ENCODE data around the gene CHRNE. TPM values are rescaled to one million over a fixed set of nuclear protein-coding genes. Genes with fewer than 3 reads are reported as not detected.

Gene CHRNE
- total and polyA plus RNA-seq, 2 of the 13 experiments (the other 11 are each of a cell fraction or from before 2014, with no cell fraction given) = 0.53 to 0.59 TPM

DNA sequence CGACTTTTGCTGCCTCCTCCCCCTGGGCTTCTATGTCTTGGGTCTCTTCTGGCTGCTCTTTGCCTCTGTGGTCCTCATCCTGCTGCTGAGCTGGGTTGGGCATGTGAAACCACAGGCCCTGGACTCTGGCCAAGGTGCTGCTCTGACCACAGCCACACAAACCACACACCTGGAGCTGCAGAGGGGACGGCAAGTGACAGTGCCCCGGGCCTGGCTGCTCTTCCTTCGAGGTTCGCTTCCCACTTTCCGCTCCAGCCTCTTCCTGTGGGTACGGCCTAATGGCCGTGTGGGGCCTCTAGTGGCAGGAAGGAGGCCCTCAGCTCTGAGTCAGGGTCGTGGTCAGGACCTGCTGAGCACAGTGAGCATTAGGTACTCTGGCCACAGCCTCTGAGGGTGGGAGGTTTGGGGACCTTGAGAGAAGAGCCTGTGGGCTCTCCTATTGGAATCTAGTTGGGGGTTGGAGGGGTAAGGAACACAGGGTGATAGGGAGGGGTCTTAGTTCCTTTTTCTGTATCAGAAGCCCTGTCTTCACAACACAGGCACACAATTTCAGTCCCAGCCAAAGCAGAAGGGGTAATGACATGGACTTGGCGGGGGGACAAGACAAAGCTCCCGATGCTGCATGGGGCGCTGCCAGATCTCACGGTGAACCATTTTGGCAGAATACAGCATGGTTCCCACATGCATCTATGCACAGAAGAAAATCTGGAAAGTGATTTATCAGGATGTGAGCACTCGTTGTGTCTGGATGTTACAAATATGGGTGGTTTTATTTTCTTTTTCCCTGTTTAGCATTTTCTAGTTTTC is 31.5 kb upstream of the CHRNE start (continued):
- TF ChIP-seq RFX5 (IDR thresholded peaks at IDR 0.05; ENCODE audit: low read depth, low read length) (no peak), ZNF230 (CRISPR knock-in tag; IDR thresholded peaks at IDR 0.05) (no peak), TBX2 (CRISPR knock-in tag; IDR thresholded peaks at IDR 0.05; ENCODE audit: borderline replicate concordance) (no peak), ZFP36 (IDR thresholded peaks at IDR 0.05; ENCODE audit: borderline replicate concordance, low read depth, low read length, partially characterized antibody) (no peak), ZNF382 (CRISPR knock-in tag; IDR thresholded peaks at IDR 0.05; ENCODE audit: borderline replicate concordance) (no peak), SMARCE1 (IDR thresholded peaks at IDR 0.05; ENCODE audit: borderline replicate concordance) (no peak), CREM (IDR thresholded peaks at IDR 0.05) (no peak), CREM (CRISPR knock-in tag; IDR thresholded peaks at IDR 0.05) (no peak), PRMT3 (CRISPR knock-in tag; IDR thresholded peaks at IDR 0.05; ENCODE audit: borderline replicate concordance, low read depth) (no peak), ZNF569 (CRISPR knock-in tag; IDR thresholded peaks at IDR 0.05; ENCODE audit: borderline replicate concordance) (no peak), ZNF256 (CRISPR knock-in tag; conservative IDR thresholded peaks at IDR 0.05) (no peak), BRD4 (CRISPR knock-in tag; IDR thresholded peaks at IDR 0.05) (no peak), ZNF562 (CRISPR knock-in tag; IDR thresholded peaks at IDR 0.05; ENCODE audit: borderline replicate concordance) (no peak), ZNF670 (CRISPR knock-in tag; IDR thresholded peaks at IDR 0.05; ENCODE audit: borderline replicate concordance) (no peak), PPARG (CRISPR knock-in tag; conservative IDR thresholded peaks at IDR 0.05) (no peak), TSC22D2 (CRISPR knock-in tag; IDR thresholded peaks at IDR 0.05; ENCODE audit: borderline replicate concordance) (no peak), ZNF709 (CRISPR knock-in tag; IDR thresholded peaks at IDR 0.05) (no peak), BHLHE40 (IDR thresholded peaks at IDR 0.05; ENCODE audit: low read length) (no peak), ZNF143 (CRISPR knock-in tag; IDR thresholded peaks at IDR 0.05) (no peak), ISL2 (CRISPR knock-in tag; IDR thresholded peaks at IDR 0.05) (no peak)
- TF ChIP-seq, protein P1, sequence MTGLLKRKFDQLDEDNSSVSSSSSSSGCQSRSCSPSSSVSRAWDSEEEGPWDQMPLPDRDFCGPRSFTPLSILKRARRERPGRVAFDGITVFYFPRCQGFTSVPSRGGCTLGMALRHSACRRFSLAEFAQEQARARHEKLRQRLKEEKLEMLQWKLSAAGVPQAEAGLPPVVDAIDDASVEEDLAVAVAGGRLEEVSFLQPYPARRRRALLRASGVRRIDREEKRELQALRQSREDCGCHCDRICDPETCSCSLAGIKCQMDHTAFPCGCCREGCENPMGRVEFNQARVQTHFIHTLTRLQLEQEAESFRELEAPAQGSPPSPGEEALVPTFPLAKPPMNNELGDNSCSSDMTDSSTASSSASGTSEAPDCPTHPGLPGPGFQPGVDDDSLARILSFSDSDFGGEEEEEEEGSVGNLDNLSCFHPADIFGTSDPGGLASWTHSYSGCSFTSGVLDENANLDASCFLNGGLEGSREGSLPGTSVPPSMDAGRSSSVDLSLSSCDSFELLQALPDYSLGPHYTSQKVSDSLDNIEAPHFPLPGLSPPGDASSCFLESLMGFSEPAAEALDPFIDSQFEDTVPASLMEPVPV (CRISPR knock-in tag; IDR thresholded peaks at IDR 0.05) = no peak
- TF ChIP-seq, protein P2, sequence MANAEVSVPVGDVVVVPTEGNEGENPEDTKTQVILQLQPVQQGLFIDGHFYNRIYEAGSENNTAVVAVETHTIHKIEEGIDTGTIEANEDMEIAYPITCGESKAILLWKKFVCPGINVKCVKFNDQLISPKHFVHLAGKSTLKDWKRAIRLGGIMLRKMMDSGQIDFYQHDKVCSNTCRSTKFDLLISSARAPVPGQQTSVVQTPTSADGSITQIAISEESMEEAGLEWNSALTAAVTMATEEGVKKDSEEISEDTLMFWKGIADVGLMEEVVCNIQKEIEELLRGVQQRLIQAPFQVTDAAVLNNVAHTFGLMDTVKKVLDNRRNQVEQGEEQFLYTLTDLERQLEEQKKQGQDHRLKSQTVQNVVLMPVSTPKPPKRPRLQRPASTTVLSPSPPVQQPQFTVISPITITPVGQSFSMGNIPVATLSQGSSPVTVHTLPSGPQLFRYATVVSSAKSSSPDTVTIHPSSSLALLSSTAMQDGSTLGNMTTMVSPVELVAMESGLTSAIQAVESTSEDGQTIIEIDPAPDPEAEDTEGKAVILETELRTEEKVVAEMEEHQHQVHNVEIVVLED (CRISPR knock-in tag; IDR thresholded peaks at IDR 0.05; ENCODE audit: borderline replicate concordance) = no peak
- TF ChIP-seq, protein P3, sequence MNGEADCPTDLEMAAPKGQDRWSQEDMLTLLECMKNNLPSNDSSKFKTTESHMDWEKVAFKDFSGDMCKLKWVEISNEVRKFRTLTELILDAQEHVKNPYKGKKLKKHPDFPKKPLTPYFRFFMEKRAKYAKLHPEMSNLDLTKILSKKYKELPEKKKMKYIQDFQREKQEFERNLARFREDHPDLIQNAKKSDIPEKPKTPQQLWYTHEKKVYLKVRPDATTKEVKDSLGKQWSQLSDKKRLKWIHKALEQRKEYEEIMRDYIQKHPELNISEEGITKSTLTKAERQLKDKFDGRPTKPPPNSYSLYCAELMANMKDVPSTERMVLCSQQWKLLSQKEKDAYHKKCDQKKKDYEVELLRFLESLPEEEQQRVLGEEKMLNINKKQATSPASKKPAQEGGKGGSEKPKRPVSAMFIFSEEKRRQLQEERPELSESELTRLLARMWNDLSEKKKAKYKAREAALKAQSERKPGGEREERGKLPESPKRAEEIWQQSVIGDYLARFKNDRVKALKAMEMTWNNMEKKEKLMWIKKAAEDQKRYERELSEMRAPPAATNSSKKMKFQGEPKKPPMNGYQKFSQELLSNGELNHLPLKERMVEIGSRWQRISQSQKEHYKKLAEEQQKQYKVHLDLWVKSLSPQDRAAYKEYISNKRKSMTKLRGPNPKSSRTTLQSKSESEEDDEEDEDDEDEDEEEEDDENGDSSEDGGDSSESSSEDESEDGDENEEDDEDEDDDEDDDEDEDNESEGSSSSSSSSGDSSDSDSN (CRISPR knock-in tag; IDR thresholded peaks at IDR 0.05) = peak; percentile 42
- TF ChIP-seq, protein P4, sequence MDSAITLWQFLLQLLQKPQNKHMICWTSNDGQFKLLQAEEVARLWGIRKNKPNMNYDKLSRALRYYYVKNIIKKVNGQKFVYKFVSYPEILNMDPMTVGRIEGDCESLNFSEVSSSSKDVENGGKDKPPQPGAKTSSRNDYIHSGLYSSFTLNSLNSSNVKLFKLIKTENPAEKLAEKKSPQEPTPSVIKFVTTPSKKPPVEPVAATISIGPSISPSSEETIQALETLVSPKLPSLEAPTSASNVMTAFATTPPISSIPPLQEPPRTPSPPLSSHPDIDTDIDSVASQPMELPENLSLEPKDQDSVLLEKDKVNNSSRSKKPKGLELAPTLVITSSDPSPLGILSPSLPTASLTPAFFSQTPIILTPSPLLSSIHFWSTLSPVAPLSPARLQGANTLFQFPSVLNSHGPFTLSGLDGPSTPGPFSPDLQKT (CRISPR knock-in tag; IDR thresholded peaks at IDR 0.05; ENCODE audit: borderline replicate concordance) = no peak
